ENCODE data around the gene SOHLH2. TPM values are rescaled to one million over a fixed set of nuclear protein-coding genes. Genes with fewer than 3 reads are reported as not detected.

The SOHLH2 gene
- polyA plus RNA-seq, 1 of the 3 experiments (the other 2 are of a cell fraction) = 0.85 TPM

- no peak for TF ChIP-seq CTCF (IDR thresholded peaks at IDR 0.05)
- TF ChIP-seq MEF2A (IDR thresholded peaks at IDR 0.05; ENCODE audit: borderline replicate concordance, low read depth) = no peak
- no peak for TF ChIP-seq CHD2 (IDR thresholded peaks at IDR 0.05; ENCODE audit: low read length, partially characterized antibody)
- no peak for TF ChIP-seq TEAD4 (IDR thresholded peaks at IDR 0.05; ENCODE audit: borderline replicate concordance, insufficient read depth)
- no peak for TF ChIP-seq FOSL2 (IDR thresholded peaks at IDR 0.05; ENCODE audit: borderline replicate concordance, low read depth)
- no peak for TF ChIP-seq TCF12 (IDR thresholded peaks at IDR 0.05)
- TF ChIP-seq JUND (IDR thresholded peaks at IDR 0.05) = no peak
- TF ChIP-seq ELF1 (IDR thresholded peaks at IDR 0.05) = no peak
Observed at GRCh38 chr13:36258831-36259230, 44.5 kb upstream of the SOHLH2 start (continued).

- H2AFZ ChIP-seq (ENCODE audit: low read depth) = no peak overlapping the region
- no peaks in the 10 kb centered on the region for H3K27me3 ChIP-seq (ENCODE audit: insufficient read depth)
- no peaks in the 10 kb centered on the region for H3K9me3 ChIP-seq
- H3K9ac ChIP-seq = no peak overlapping the region
- H3K4me3 ChIP-seq (ENCODE audit: low read depth in 2 of 2, low read length in 1 of 2) = no peak overlapping the region
- TF ChIP-seq CHD2 (IDR thresholded peaks at IDR 0.05; ENCODE audit: low read length, partially characterized antibody) = no peak
- TF ChIP-seq IRF3 (IDR thresholded peaks at IDR 0.05; ENCODE audit: low read depth, low read length) = no peak
- no peak for TF ChIP-seq ZBTB33 (IDR thresholded peaks at IDR 0.05; ENCODE audit: borderline replicate concordance, low read depth)
- no peak for TF ChIP-seq ELF1 (IDR thresholded peaks at IDR 0.05)
- no peak for TF ChIP-seq RXRA (IDR thresholded peaks at IDR 0.05; ENCODE audit: borderline replicate concordance, low read depth)
- no peak for TF ChIP-seq SMC3 (IDR thresholded peaks at IDR 0.05; ENCODE audit: low read depth, low read length)
- TF ChIP-seq REST (IDR thresholded peaks at IDR 0.05; ENCODE audit: low read depth, low read length) = no peak
- no peak for TF ChIP-seq GABPA (IDR thresholded peaks at IDR 0.05; ENCODE audit: low read depth)
- no peak for TF ChIP-seq TAF1 (IDR thresholded peaks at IDR 0.05; ENCODE audit: borderline replicate concordance, low read depth, low read length)
- no peak for TF ChIP-seq NFIC (IDR thresholded peaks at IDR 0.05; ENCODE audit: borderline replicate concordance)
- no peak for TF ChIP-seq FOXM1 (IDR thresholded peaks at IDR 0.05; ENCODE audit: low read depth)
- no peak for TF ChIP-seq EZH2phosphoT487 (IDR thresholded peaks at IDR 0.05; ENCODE audit: borderline replicate concordance, low read depth)
- ChIA-PET CTCF (interaction anchor here (2.3 to 4.4 kb wide), 2 partner anchors 23 to 272 kb away, joined by 11 to 16 read pairs; no protein-coding TSS in a partner anchor), POLR2A (no interaction called here)
- H4K20me1 ChIP-seq (ENCODE audit: insufficient read depth) = no peaks in the 10 kb centered on the region
- H3K4me1 ChIP-seq (ENCODE audit: control insufficient read depth in 1 of 2, insufficient read depth in 2 of 2, low read depth in 1 of 2, low read length in 1 of 2) = no peaks in the 10 kb centered on the region
- H3K9me2 ChIP-seq = no peaks in the 10 kb centered on the region
- no peaks in the 10 kb centered on the region for H3K79me2 ChIP-seq (ENCODE audit: insufficient read depth)
- H3K36me3 ChIP-seq (replicated peaks in 1 of 2; ENCODE audit: control insufficient read depth in 1 of 2, insufficient read depth in 2 of 2, low read length in 1 of 2) = no peaks in the 10 kb centered on the region
- H3F3A ChIP-seq (replicated peaks; ENCODE audit: insufficient read depth) = no peaks in the 10 kb centered on the region
- DNase-seq = no peak
- H3K4me2 ChIP-seq = no peak overlapping the region
- H3K27ac ChIP-seq (ENCODE audit: low read depth in 2 of 2, low read length in 1 of 2) = no peak overlapping the region
Observed at GRCh38 chr13:36251526-36251925, 37.2 kb upstream of the SOHLH2 start.

Data from SK-N-SH (cell line).